ENCODE measurements around the gene MAT2B.

The MAT2B gene

DNA sequence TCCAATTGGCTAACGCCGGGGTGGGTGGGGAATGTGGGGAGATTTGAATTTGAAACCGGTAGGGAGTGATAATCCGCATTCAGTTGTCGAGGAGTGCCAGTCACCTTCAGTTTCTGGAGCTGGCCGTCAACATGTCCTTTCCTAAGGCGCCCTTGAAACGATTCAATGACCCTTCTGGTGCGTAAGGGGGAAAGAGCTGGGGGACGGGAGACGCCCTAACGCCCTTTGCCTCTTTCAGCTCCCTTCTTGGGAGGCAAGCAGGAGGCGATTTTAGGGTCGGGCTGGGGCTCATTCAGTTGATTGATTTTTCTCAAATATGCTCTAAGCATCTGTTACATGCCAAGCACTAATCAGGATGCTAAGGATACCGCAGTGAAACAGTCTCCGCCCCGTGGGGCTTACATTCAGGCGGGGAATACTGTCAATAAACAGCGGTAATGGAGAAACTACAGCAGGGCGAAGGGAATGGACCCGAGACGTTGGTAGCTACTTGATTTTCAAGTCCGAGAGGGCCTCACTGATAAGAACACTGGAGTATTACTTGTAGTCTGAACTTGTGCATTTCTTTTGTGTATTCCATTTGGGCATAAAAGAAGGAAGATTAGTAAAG, 44.8 kb upstream of the MAT2B start, which contains the start of gene HMMR:
Gene HMMR (plus strand): TSS at position 71 of the 610 bp plus-strand sequence. CDS start 61 bp downstream, at position 132.
- peak; percentile 43 for DNase-seq (ENCODE audit: low read depth)
- TF ChIP-seq, protein P1, sequence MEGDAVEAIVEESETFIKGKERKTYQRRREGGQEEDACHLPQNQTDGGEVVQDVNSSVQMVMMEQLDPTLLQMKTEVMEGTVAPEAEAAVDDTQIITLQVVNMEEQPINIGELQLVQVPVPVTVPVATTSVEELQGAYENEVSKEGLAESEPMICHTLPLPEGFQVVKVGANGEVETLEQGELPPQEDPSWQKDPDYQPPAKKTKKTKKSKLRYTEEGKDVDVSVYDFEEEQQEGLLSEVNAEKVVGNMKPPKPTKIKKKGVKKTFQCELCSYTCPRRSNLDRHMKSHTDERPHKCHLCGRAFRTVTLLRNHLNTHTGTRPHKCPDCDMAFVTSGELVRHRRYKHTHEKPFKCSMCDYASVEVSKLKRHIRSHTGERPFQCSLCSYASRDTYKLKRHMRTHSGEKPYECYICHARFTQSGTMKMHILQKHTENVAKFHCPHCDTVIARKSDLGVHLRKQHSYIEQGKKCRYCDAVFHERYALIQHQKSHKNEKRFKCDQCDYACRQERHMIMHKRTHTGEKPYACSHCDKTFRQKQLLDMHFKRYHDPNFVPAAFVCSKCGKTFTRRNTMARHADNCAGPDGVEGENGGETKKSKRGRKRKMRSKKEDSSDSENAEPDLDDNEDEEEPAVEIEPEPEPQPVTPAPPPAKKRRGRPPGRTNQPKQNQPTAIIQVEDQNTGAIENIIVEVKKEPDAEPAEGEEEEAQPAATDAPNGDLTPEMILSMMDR (conservative IDR thresholded peaks at IDR 0.05; ENCODE audit: low read depth, low read length): no peak
- H3K4me3 ChIP-seq (ENCODE audit: low read depth, low read length): peak within 1 kb of the TSS; percentile 72

GRCh38 chr5:163463063-163463435, 42.4 kb upstream of the MAT2B start:
- TF ChIP-seq, protein P1 (conservative IDR thresholded peaks at IDR 0.05; ENCODE audit: low read depth, low read length): no peak
- DNase-seq (ENCODE audit: low read depth): no peak
- no peak overlapping the region for H3K4me3 ChIP-seq (ENCODE audit: low read depth, low read length)

GRCh38 chr5:163467682-163468081, 37.7 kb upstream of the MAT2B start:
- TF ChIP-seq, protein P1 (conservative IDR thresholded peaks at IDR 0.05; ENCODE audit: low read depth, low read length): no peak
- no peak overlapping the region for H3K4me3 ChIP-seq (ENCODE audit: low read depth, low read length)
- no peak for DNase-seq (ENCODE audit: low read depth)

DNA sequence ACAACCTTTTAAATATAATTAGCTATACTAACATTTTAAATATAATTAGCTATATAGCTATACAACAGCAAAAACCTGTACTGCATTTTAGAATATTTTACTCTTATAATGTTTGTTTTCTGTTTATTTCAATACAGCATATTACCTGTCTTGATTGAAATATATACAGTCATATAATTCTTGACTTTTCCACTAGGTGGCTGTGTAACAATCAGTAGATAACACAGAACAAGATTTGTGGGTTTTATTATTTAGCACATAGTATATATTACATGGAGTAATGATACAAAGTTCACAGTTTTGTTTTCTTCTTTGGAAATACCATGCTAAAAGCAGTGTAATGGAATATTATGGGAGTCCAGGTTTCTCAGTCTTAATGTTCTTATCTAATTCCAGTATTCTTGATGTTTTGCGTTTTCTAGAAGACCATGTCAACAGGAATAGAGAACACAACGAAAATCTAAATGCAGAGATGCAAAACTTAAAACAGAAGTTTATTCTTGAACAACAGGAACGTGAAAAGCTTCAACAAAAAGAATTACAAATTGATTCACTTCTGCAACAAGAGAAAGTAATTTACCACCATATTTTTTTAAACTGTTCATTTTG, 31.7 kb upstream of the MAT2B start:
- TF ChIP-seq, protein P1 (conservative IDR thresholded peaks at IDR 0.05; ENCODE audit: low read depth, low read length): no peak

DNA sequence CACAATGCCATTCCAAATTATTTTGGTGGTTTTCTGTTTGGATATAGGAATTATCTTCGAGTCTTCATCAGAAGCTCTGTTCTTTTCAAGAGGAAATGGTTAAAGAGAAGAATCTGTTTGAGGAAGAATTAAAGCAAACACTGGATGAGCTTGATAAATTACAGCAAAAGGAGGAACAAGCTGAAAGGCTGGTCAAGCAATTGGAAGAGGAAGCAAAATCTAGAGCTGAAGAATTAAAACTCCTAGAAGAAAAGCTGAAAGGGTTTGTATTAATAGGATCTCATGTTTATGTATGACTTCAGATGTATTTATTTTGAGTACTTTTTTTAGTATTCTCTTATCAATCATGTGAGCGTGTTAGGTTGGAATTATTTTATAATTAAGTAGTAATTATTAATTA, 30.0 kb upstream of the MAT2B start:
- DNase-seq (ENCODE audit: low read depth): no peak
- no peak overlapping the region for H3K4me3 ChIP-seq (ENCODE audit: low read depth, low read length)
- TF ChIP-seq, protein P1 (conservative IDR thresholded peaks at IDR 0.05; ENCODE audit: low read depth, low read length): no peak

More for the DNA sequence above, 31.7 kb upstream of the MAT2B start:
- H3K4me3 ChIP-seq (ENCODE audit: low read depth, low read length): no peak overlapping the region
- no peak for DNase-seq (ENCODE audit: low read depth)

DNA sequence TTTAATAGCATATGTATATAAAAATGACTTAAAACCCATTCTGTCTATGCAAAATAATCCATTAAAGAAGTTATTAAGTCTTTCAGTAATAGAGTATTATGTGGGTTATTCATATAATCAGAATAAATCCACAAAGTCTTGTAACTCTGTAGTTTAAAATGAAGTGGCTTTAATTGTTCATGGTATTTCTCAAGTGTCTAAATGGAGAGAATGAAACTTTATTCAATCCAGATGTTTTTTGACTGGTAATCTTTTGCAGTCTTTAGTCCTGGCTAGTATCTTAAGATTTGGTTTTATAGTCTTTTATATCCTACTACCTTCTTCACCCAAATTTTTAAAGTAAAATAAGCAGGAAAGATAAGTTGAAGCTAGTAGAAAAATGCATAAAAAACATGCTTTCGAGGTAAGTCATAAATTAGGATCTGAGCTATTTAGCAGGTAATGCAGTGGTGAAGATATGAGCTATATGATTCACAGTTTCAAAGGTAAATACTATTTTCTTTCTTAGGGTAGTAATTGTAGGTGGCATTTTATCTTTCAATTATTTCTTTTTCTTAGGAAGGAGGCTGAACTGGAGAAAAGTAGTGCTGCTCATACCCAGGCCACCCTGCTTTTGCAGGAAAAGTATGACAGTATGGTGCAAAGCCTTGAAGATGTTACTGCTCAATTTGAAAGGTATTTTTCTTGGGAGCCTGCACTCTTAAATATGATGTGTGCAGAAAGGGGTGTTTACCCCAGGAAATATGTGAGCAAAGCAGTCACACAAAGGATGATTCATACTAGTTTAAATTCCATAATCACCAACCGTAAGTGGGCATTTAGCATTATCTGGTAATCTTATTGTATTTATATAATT, 27.1 kb upstream of the MAT2B start:
- DNase-seq (ENCODE audit: low read depth): peak; percentile 27
- no peak overlapping the region for H3K4me3 ChIP-seq (ENCODE audit: low read depth, low read length)
- TF ChIP-seq, protein P1 (conservative IDR thresholded peaks at IDR 0.05; ENCODE audit: low read depth, low read length): no peak

Measured in choroid plexus epithelial cell (primary cell).